IPS DF 19.7 (cell line): ENCODE results near the gene ADA.

ENCODE experiments used
- DNase-seq: peaks from one replicate; pipeline ENCODE4 v3.0.0-alpha.2; 2013; ENCODE audit warnings: low read depth, low spot score

Gene ADA

GRCh38 chr20:44644667-44645131 lies 6.8 kb downstream of the ADA start:
- DNase-seq, result no peak

- DNase-seq, result no peak
Measured at GRCh38 chr20:44644230-44644617, 7.3 kb downstream of the ADA start.

GRCh38 chr20:44643596-44644229 lies 7.8 kb downstream of the ADA start:
- DNase-seq, result no peak

GRCh38 chr20:44643154-44643519 lies 8.4 kb downstream of the ADA start:
- no peak for DNase-seq

- no peak for DNase-seq
Measured at GRCh38 chr20:44642203-44643153, 9.0 kb downstream of the ADA start.

- no peak for DNase-seq
Measured at GRCh38 chr20:44641325-44641724, 10.2 kb downstream of the ADA start.

GRCh38 chr20:44640522-44640921 lies 11.0 kb downstream of the ADA start:
- DNase-seq, result no peak

GRCh38 chr20:44637522-44638372 lies 13.8 kb downstream of the ADA start:
- DNase-seq, result no peak

GRCh38 chr20:44637042-44637441 lies 14.5 kb downstream of the ADA start:
- DNase-seq, result no peak

- no peak for DNase-seq
Measured at GRCh38 chr20:44635877-44636276, 15.6 kb downstream of the ADA start.

GRCh38 chr20:44633872-44634600 lies 17.5 kb downstream of the ADA start:
- DNase-seq, result no peak

- DNase-seq, result no peak
Measured at GRCh38 chr20:44633187-44633810, 18.2 kb downstream of the ADA start.

- no peak for DNase-seq
Measured at GRCh38 chr20:44632103-44632752, 19.3 kb downstream of the ADA start.

GRCh38 chr20:44630297-44630696 lies 21.2 kb downstream of the ADA start:
- no peak for DNase-seq

GRCh38 chr20:44629542-44629941 lies 22.0 kb downstream of the ADA start:
- no peak for DNase-seq

- no peak for DNase-seq
Measured at GRCh38 chr20:44629017-44629385, 22.5 kb downstream of the ADA start.

- DNase-seq, result no peak
Measured at GRCh38 chr20:44627364-44628010, 24.0 kb downstream of the ADA start.

GRCh38 chr20:44626278-44626677 lies 25.2 kb downstream of the ADA start:
- no peak for DNase-seq

GRCh38 chr20:44625361-44625760 lies 26.1 kb downstream of the ADA start:
- no peak for DNase-seq

GRCh38 chr20:44624743-44625271 lies 26.7 kb downstream of the ADA start:
- DNase-seq, result no peak
